HepG2 (cell line): Measurements from ENCODE around the gene ZNF771. TPM values are rescaled to one million over a fixed set of nuclear protein-coding genes. Genes with fewer than 3 reads are reported as not detected.

Source experiments
- AGO1 ChIP-seq: fragments of 200-400 bp; formaldehyde crosslinking; IDR thresholded peaks from 2 replicates; pipeline ENCODE4 v1.6.1; 2017; ENCODE audit warnings: mild to moderate bottlenecking, low read depth, low read length, moderate library complexity; ENCODE audit not compliant: poor library complexity, severe bottlenecking
- DZIP1 ChIP-seq: sonication (generic); formaldehyde crosslinking; IDR thresholded peaks from 2 replicates; pipeline ENCODE4 v1.5.0; 2020; ENCODE audit warnings: mild to moderate bottlenecking, missing genetic modification reagents
- E2F2 ChIP-seq: sonication (generic); formaldehyde crosslinking; IDR thresholded peaks from 2 replicates; pipeline ENCODE4 v1.4.0; 2020; ENCODE audit warnings: missing genetic modification reagents, borderline replicate concordance
- FOXC1 ChIP-seq: sonication (generic); formaldehyde crosslinking; IDR thresholded peaks from 2 replicates; pipeline ENCODE4 v1.8.0; 2022; ENCODE audit warnings: mild to moderate bottlenecking, missing genetic modification reagents, borderline replicate concordance
- GLI4 ChIP-seq: sonication (generic); formaldehyde crosslinking; IDR thresholded peaks from 2 replicates; pipeline ENCODE4 v1.5.1; 2020; ENCODE audit warnings: missing genetic modification reagents, mild to moderate bottlenecking, moderate library complexity, borderline replicate concordance
- HMGXB4 ChIP-seq, 2 experiments: sonication (generic) in 1 of 2; formaldehyde crosslinking in 1 of 2; IDR thresholded peaks; 2 replicates each; pipeline versions ENCODE4 v1.4.0 to v1.6.1; 2018 to 2020; ENCODE audit warnings: missing genetic modification reagents in 2 of 2, borderline replicate concordance in 1 of 2, low read depth in 1 of 2, mild to moderate bottlenecking in 1 of 2, missing biosample characterization in 1 of 2
- MAX ChIP-seq: IDR thresholded peaks from 2 replicates; pipeline ENCODE4 v1.6.1; 2012; ENCODE audit warnings: inconsistent platforms
- MAZ ChIP-seq, 2 experiments: sonication (generic) in 1 of 2; formaldehyde crosslinking in 1 of 2; IDR thresholded peaks; 2 replicates each; pipeline versions ENCODE4 v1.5.0 to v1.6.1; 2012 to 2020; ENCODE audit warnings: low read depth in 2 of 2, mild to moderate bottlenecking in 2 of 2, borderline replicate concordance in 1 of 2, improper control_type of control experiment in 1 of 2, low read length in 1 of 2, missing genetic modification reagents in 1 of 2, moderate library complexity in 1 of 2
- MIER3 ChIP-seq: IDR thresholded peaks from 2 replicates; pipeline ENCODE4 v1.6.1; 2016; ENCODE audit warnings: missing compliant biosample characterization, borderline replicate concordance
- POGK ChIP-seq: sonication (generic); formaldehyde crosslinking; conservative IDR thresholded peaks from 2 replicates; pipeline ENCODE4 v1.8.0; 2022; ENCODE audit warnings: mild to moderate bottlenecking, moderate library complexity, missing genetic modification reagents
- ZNF256 ChIP-seq: sonication (generic); formaldehyde crosslinking; conservative IDR thresholded peaks from 2 replicates; pipeline ENCODE4 v1.4.0; 2020; ENCODE audit warnings: missing genetic modification reagents
- ZNF562 ChIP-seq: sonication (generic); formaldehyde crosslinking; IDR thresholded peaks from 2 replicates; pipeline ENCODE4 v1.8.0; 2022; ENCODE audit warnings: missing genetic modification reagents, borderline replicate concordance
- ZNF687 ChIP-seq: sonication (generic); formaldehyde crosslinking; IDR thresholded peaks from 2 replicates; pipeline ENCODE4 v1.5.1; 2020; ENCODE audit warnings: mild to moderate bottlenecking, missing genetic modification reagents, moderate library complexity
- polyA plus RNA-seq, 8 experiments: library from polyadenylated mRNA; depleted of rRNA in 3 of 8; stranded (reverse) in 7 of 8; unstranded in 1 of 8; fragments of >200 nt; fragmentation: Illumina TruSeq in 4 of 8; extraction: Trizol in 4 of 8; gene quantifications; 2 replicates each; pipeline versions ENCODE4 v1.2.1 to v1.2.3, GENCODE V29; 2011 to 2016; ENCODE audit warnings: low read depth in 4 of 8, missing spikeins in 1 of 8, mixed read lengths in 1 of 8; ENCODE audit not compliant: insufficient read depth in 1 of 8
- total RNA-seq, 5 experiments: library from RNA; depleted of rRNA; stranded (reverse); fragments of >200 nt; fragmentation: Illumina TruSeq; extraction: Trizol; gene quantifications; 2 replicates each; pipeline ENCODE4 v1.2.3, GENCODE V29; 2016; ENCODE audit warnings: low read depth in 1 of 5

The ZNF771 gene
- total and polyA plus RNA-seq, 2 of the 13 experiments (the other 11 are each of a cell fraction or from before 2014, with no cell fraction given) = 5.0 to 11.8 TPM

GRCh38 chr16:30395992-30396585 is 11.3 kb upstream of the ZNF771 start (continued):
- TF ChIP-seq E2F2 (CRISPR knock-in tag) (no peak), HMGXB4 (CRISPR knock-in tag; IDR thresholded peaks at IDR 0.05; ENCODE audit: borderline replicate concordance in 1 of 2, low read depth in 1 of 2) (no peak), ZNF562 (CRISPR knock-in tag) (no peak), FOXC1 (CRISPR knock-in tag) (no peak), POGK (CRISPR knock-in tag) (no peak), MAX (no peak), ZNF687 (CRISPR knock-in tag) (0 out of 2 replicates have a peak, but pooled peaks have one; percentile 0), GLI4 (peak; percentile 84; the same call in 1 of the 2 replicates), DZIP1 (no peak), AGO1 (no peak), ZNF256 (CRISPR knock-in tag) (no peak; the same call in 1 of the 2 replicates), MIER3 (CRISPR knock-in tag) (no peak), MAZ (IDR thresholded peaks at IDR 0.05; ENCODE audit: borderline replicate concordance, low read depth, low read length) (no peak), MAZ (CRISPR knock-in tag; IDR thresholded peaks at IDR 0.05; ENCODE audit: low read depth) (no peak)
